Suppressor macrophage (primary cell): ENCODE results near the gene FBXO31.
"Not testable (repeated sequence)": the region's sequence is repeated elsewhere in the genome, so short reads cannot be mapped to it uniquely, and the experiment has no call there.

Experiments used
- DNase-seq, 4 experiments: peaks; one replicate each; pipeline ENCODE4 v3.0.0-alpha.2; 2020 to 2022

The FBXO31 gene

DNA sequence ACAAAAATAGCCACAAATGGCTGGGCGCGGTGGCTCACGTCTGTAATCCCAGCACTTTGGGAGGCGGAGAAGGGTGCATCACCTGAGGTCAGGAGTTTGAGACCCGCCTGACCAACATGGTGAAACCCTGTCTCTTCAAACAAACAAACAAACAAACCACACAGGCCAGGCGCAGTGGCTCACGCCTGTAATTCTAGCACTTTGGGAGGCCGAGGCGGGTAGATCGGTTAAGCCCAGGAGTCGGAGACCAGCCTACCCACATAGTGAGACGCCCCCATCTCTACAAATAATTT is 1.2 kb upstream of the FBXO31 start:
- not testable (repeated sequence) for DNase-seq

DNA sequence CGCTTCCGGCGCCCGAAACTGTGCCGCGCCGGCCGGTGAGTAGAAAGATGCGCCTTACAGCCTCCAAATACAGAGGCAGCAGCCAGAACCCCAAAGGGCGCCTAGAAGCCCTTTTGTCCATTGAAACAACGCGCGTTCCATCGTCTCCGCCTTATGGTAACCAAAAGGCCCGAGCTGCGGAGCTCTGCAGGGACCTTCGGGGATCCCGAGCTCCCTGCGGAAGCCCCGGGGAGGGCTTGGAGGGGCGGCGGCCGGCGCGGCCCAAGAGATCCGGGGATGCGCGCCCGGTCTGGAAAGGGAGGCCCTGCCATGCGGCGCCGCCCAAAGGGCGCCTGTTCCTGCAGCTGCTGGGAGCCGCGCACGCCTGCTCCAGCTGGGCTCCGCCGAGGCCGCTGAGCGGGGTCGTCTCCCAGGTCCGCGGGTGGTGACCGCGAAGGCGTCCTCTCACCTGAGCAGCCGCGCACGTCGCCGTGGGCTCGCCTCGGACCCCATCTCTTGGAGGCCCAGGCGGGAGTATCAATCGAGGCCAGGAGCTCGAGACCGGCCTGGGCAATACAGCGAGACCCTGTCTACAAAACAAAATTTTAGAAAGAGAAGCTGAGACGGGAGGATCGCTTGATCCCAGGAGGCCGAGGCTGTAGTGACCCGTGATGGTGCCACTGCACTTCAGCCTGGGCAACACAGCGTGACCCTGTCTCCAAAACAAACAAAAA is 742 bp upstream of the FBXO31 start:
- peak in 2 of 4 experiments; percentile 71 to 78 for DNase-seq

DNA sequence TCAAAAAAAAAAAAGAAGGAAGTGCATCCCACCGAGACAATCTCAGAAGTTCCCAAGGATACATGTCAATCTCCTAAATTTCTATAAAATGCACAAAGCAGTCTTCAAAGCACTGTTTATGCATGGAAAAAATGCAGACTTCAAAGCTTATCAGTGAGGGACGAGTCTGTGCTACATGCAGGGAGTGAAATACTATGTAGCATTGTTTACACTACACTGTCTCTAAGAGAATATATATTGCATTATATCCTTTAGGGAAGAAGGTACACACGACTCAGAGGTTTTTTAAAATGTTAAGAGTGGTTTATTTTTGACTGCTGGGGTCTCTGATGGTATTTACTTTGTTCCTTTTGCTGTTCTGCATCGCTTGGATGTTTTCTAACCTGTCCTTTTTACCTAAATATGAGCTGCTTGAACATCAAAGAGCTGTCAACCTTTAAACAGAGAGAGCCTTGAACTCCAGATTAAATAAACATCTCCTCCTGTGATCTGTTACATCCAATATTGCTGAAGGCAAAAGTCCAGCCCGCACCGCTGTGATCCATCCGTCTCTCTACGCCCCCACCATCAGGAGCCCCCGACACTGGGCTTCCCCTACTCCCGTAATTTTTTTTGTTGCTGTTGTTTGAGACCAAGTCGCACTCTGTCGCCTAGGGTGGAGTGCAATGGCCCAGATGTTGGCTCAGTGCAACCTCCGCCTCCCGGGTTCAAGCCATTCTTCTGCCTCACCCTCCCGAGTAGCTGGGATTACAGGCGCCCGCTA is 1.4 kb downstream of the FBXO31 start:
- DNase-seq, result no peak

DNA sequence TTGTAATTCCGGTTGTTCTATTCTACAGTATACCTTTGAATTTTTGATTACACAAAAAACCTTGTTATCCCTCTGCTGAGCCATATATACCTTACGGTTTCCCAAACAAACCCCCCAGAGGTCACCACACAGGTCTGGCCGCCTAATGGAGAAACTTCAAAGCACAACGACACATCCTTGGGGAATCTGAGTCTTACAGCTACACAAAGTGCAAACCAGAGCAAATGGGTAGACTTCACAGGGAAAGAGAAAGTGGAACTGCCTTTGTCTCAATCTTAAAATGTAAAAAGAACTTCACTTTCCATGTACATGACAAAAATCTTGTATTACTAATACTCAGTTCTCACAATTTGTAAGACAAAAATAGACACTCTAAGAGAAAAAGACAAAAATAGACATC is 2.7 kb downstream of the FBXO31 start:
- DNase-seq, result peak in 1 of 4 experiments; percentile 12

DNA sequence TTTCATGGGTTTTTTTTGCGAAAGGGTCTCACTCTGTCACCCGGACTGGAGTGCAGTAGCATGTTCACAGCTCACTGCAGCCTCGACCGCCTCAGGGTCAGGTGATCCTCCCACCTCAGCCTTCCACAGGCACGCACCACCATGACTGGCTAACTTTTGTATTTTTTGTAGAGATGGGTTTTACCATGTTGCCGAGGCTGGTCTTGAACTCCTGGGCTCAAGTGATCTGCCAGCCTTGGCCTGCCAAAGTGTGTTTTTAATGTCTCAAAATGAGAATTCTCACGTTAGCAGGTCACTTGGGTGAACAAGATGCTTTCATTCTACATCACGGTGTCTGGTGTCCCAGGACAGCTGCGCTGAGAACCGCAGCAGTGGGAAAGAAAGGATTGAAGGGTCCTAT is 3.2 kb downstream of the FBXO31 start:
- no peak for DNase-seq

DNA sequence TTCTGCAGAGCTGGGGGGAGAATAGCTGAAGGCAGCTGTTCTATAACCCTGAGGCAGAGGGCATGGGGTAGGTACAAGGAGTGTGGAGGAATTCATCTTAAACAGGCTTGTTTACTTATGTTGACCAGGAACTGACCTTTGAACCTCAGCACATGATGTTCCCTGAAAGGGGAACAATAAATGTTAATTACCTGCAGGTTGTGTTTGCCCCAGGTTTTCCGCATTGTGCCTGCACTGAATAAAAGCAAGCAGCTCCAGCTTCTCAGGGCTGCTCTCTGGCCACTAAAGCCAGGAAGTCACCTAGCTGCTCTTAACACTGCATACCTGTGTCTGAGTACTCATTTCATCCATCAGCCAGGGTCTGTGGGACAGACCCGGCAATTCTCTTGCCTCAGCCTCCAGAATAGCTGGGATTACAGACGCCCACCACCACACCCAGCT is 4.2 kb downstream of the FBXO31 start:
- DNase-seq, result not testable (repeated sequence)

DNA sequence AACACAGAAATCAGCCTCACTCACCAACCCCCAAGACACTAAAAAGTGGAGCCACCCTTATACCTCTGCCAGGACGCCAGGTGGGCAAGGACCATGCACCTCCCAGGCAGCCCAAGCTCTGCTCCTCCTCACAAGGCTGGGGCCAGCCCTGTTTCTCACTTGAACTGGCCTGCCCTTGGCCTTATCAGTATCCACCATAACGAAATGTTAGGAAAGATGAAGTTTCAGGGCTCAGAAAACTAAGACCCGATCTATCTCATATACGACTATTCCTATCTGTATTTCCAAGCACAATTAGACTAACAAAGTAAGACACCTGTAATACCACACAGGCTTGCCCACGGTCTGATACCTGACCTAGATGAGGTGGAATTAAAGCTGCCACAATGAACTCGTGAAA is 6.9 kb downstream of the FBXO31 start:
- no peak for DNase-seq

DNA sequence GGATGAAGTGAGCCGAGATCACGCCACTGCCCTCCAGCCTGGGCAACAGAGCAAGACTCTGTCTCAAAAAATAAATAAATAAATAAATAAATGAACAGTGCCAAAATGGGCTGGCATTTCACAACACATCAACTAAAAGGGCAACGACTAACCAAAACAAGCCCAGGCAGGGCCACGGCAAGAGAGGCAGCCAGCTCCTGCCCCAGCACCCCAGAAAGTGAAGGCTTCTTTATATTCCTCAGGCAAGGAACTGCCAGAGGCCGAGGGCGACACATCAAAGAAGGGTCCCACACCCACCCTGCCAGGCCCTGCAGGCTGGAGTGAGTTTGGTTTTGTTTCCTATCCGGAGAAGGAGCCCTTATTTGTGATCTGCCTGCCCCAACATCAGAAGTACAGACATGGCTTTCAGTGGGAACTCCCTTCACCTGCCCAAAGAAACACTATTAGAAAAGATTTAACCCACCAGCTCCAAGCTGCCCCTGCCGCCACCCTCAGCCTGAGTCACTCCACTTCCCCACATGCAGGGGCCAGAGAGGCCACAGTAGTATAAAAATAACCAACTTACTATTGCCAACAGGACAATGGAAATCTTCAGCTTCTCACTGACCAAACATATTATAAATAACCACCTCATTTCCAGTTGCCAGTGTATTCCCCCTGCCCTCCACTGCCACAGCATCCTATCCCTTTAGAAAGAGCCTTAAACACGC is 8.0 kb downstream of the FBXO31 start:
- DNase-seq, result peak in 3 of 4 experiments; percentile 31 to 51 (median 36)

DNA sequence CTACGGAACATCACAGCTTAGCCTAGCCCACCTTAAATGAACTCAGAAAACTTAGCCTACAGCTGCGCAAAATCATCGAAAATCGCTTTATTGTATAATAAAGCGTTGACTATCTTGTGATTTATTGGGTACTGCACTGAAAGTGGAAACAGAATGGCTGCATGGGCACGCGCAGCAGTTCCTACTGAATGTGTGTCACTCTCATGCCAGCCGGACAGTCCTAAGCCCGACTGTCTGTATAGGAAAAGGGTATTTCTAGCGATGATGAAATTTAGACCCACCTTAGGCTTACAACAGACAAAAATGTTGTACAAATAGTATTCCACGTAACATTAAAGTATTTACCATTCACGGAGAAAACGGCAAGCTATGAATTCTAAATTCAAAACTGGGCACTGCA is 9.3 kb downstream of the FBXO31 start:
- no peak for DNase-seq

DNA sequence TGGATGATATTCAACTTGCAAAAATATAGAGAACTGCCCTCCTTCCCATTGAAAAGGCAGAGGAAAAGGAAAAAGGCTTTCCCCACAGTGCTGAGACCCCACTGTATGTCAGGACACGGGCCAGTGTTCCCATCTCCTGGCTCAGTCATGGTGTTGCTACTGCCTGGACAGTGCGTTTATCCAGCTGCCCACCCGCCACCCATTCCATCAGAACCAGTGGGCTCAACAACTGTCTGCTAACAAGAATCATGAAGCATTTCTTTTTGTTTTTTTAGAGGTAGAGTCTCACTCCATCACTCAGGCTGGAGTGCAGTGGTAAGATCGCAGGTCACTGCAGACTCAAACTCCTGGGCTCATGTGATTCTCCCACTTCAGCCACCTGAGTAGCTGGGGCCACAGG is 11.3 kb downstream of the FBXO31 start:
- DNase-seq, result no peak

DNA sequence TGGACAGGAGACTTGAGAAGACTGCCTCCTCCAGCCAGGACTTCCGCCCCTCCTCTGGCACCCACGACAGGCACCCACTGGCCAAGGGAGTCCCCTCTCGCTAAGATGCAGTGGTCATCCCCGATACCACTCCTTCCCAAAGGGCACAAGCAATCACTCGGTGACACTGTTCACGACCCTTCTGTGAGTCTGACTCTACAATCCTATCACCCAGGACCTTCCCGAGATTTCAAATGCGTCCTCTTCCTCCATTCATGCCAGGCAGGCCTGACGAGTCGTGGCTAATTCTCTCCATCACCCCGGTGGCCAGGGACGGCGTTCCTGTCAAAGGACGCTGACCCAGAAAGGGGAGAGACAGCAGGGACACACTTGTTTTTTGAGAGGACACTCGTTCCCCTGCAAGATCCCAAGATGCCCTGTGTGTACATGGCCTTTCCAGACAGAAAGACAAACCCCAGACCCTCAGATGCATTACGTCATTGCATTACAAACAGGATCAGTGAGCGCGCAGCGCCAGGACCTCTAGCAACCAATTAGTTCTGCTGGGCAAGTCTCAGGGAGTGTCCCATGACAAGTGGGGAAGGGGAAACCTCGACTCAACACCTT is 12.2 kb downstream of the FBXO31 start:
- no peak for DNase-seq

DNA sequence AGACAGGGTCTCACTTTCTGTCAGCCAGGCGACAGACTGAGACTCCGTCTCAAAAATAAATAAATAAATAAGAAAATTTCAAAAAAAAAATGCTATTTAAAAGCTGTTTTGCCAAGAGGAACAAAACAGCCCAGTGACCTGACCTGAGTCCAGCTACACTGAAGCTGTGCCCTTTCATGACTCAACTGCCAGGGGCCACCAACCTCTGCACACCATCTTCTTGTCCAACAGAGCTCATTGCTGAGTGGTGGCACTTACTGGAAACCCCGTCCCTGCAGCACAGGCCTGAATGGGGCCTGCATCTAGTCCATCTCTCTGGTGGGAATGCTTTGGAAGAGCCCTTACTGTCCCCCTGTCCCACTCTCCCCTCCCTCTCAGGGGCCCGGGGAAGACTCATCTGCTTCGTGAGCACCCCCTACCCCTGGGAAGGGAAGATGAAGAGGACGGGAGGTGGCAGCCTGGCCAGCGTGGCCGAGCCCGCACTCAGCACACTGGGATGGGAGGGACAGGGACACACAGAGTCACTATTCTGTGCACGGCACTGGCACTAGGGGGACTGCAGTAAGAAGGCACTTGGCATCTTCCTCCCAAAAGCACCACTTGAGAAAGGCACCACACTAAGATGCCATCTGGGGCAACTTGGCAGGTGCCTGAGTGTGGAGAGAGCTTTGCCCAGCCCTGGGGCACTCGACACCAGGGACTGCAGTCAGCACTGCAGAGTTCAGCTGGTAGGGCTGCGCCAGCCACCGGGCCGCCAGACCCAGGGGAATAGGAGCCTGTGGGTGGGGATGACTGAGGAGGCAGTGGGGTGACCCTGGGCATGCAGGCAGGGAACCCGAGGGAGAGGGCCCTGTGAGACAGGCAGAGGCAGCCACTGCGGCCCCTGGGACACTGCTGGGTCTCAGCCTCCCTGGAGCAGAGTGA is 13.5 kb downstream of the FBXO31 start:
- no peak for DNase-seq

DNA sequence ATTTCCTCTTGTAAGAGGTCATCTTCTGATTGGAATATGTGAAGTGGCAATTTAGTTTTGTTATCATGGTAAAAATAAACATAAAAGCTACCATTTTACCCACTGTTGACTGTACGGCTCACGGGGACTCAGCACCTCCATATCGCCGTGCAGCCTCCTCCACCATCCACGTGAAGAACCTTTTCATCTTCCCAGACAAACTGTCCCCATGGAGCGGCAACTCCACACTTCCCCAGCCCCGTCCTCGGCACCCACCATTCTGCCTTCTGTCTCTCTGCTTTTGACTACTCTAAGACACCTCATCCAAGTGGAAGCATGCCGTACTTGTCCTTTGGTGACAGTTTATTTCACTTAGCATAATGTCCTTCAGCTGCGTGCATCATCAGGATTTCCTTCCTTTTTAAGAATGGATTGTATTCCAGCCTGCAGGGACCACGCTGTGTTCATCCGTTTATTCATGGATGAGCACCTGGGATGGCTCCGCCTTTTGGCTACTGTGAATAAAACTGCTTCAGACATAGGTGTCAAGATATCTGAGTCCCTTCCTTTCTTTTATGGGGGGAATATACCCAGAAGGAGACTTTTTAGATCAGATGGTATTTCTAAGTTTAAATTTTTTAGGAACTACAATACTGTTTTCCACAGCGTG is 14.3 kb downstream of the FBXO31 start:
- no peak for DNase-seq

DNA sequence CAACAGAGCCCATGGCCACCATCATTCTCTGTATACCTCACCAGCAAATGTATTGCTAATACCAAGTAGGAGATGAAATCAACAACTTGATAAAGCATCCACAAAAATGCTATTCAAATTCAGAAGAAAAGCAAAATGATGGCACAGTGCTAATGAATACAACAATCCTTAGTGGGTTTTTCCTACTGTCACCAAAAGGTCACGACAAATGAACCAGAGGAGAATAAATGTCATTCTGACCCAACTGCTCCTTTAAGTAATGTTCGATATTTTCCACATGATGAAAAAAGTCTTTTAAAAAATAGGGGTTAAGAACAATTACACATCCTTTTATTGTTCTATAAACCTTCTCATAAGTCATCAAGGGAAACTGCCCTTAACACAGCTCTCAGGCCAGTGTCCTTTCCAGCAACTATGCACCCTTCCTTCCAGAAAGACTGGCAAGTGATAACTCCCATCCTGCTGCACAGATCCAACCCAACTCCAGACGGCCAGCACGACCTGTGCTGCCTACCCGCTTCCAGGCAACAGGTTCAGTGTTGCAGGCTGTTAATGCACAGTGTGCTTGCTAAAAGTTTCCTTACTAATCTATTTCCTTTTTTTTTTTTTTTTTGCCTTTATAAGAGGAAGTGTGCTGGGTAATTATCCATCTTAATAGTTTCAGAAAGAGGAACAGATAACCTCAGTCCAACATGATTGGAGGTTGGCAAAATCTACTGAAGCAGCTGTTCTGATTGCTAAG is 15.4 kb downstream of the FBXO31 start:
- peak; percentile 32 to 81 (median 56) for DNase-seq

DNA sequence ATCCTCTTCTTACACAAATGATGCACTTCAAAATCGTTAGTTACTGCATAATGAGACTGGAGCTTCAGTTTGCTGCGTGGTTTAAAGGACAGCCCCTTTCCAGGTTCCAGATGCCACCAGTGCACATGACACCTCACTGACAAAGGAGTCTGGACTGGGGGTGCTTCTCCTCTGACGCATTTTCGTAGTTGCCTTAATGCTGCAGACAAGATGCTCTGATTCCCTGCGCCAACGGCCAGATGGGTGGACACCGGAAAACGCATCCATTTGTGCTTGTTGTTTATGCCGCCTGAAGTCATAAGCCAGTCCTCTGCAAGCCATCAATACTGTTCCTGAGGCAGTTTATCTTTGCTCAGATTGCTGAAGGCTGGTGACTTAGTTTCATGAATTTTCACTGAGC is 16.0 kb downstream of the FBXO31 start:
- DNase-seq, result no peak

DNA sequence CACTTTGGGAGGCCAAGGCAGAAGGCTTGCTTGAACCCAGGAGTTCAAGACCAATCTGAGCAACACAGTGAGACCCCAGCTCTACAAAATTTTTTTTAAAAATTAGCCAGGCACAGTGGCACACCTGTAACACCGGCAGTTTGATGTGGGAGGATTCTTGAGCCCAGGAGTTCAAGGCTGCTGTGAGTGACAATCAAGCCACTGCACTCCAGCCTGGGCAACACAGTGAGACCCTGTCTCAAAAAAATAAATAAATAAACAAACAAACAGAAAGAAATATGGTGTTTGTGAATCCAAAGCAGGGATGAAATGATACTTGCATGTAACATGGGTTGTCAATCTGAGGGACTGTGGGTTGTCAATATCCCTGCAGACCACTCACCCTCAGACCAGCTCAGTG is 16.6 kb downstream of the FBXO31 start:
- no peak for DNase-seq

DNA sequence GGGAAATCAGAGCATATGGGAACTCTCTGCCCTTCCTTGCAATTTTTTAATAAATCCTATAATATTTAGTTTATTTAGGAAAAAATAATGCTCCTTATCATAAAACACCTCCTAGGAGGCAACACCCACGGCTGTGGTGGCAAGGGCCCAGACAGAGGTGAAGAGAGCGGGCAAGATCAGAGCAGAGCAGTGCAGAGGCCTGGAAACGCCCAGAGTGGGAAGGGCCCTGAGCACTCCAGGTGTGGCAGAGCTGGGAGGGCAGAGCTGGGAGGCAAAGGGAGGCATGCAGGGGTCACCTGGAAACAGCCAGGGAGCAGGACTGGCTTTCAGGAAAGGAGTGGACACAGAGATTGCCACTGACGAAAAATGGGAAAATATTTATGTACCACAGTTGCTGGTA is 17.3 kb downstream of the FBXO31 start:
- no peak for DNase-seq

DNA sequence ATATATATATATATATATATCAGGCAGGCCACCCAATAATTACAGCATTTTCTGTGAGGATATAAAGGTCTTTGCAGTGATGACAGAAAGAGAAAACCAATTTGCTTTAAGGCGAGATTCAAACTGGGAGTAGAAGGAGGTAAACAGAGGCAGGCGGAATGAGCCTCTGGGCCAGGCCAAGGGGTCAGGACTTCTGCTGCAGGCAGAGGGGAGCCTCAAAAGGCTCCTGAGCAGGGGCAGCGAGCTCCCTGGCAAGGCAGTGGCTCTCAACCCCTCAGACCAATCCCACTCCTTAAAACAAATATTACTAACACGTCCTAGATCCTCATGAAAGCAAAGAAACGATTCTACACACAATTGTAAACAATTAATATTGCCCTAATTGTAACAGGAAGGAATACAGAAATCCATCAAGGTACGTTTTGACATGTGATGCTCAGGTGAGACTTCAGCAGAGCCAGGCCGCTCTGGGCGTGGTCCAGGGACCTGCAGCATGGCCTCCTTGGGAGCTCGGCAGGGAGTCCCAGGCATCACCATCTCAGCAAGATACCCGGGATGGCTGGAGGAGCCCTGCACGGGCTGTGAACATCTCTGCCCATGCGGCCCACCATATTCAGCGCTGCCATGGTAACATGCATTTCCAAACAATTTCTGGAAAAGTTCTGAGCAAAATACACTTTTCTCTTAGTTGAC is 18.4 kb downstream of the FBXO31 start:
- no peak for DNase-seq

DNA sequence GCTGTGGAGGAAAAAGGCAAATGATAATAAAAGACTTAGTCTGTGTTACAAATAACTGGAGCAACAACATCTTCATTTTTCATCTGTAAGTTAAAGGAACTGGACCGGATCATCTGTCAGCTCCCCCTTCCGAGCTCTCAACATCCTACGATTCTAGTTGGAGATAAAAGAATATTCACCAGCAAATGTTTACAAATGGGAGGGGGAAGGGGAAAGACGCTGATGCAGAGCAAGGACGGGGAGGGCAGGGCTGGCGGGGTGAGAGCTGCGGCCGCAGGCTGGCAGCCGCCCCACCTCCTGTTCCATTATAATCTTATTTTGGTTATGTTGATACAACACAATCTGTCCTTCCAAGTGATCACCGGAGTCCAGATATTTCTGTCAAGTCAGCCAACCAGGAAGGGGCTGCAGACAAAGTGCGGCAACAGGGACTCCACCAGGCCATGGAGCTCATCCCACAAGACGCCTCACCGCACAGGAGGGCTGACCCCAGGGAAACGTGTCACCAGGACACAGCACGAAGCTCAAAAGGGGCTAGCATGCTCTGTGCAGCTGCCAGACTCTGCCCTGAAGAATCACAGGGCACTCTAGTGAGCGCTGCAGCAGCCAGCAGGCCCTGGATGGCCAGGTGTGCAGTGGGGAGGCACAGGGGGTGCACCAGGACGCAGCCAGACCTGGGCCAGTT is 19.7 kb downstream of the FBXO31 start:
- DNase-seq, result no peak
